Neural progenitor cell (in vitro differentiated cells): ENCODE results near the gene AHNAK2. TPM values are rescaled to one million over a fixed set of nuclear protein-coding genes. Genes with fewer than 3 reads are reported as not detected.
A peak's percentile ranks its signal among the peaks of the same experiment; 100 is the strongest.

Experiments
- DNase-seq: peaks from one replicate; pipeline ENCODE4 v3.0.0-alpha.2; 2016; ENCODE audit warnings: low spot score
- H2AFZ ChIP-seq: fragments of 200-600 bp; sonication (generic); replicated peaks from 2 replicates; pipeline ENCODE4 v1.6.1; 2016; ENCODE audit warnings: antibody characterized with exemption
- H3F3A ChIP-seq: fragments of 200-600 bp; sonication (generic); 2 replicates; pipeline ENCODE4 v1.6.1; 2016; ENCODE audit warnings: antibody characterized with exemption, low read depth
- H3K27ac ChIP-seq: fragments of 200-600 bp; sonication (generic); 2 replicates; pipeline ENCODE4 v1.5.1; 2016; ENCODE audit warnings: mild to moderate bottlenecking
- H3K27me3 ChIP-seq: fragments of 200-600 bp; sonication (generic); 2 replicates; pipeline ENCODE4 v1.6.1; 2016; ENCODE audit warnings: mild to moderate bottlenecking, moderate library complexity
- H3K36me3 ChIP-seq: fragments of 200-600 bp; sonication (generic); 2 replicates; pipeline ENCODE4 v1.5.1; 2016
- H3K4me1 ChIP-seq: fragments of 200-600 bp; sonication (generic); 2 replicates; pipeline ENCODE4 v1.6.1; 2016; ENCODE audit warnings: mixed run types
- H3K4me2 ChIP-seq: fragments of 200-600 bp; sonication (generic); 2 replicates; pipeline ENCODE4 v1.6.1; 2016
- H3K4me3 ChIP-seq: fragments of 200-600 bp; sonication (generic); 2 replicates; pipeline ENCODE4 v1.5.1; 2016
- H3K79me2 ChIP-seq: fragments of 200-600 bp; sonication (generic); 2 replicates; pipeline ENCODE4 v1.6.1; 2016; ENCODE audit warnings: low read depth
- H3K9ac ChIP-seq: fragments of 200-600 bp; sonication (generic); 2 replicates; pipeline ENCODE4 v1.6.1; 2016
- H3K9me3 ChIP-seq: fragments of 200-600 bp; sonication (generic); 2 replicates; pipeline ENCODE4 v1.5.1; 2016; ENCODE audit warnings: low read depth
- H4K20me1 ChIP-seq: fragments of 200-600 bp; sonication (generic); 2 replicates; pipeline ENCODE4 v1.6.1; 2016; ENCODE audit warnings: low read depth
- H3K27ac Mint-ChIP-seq: 3 replicates; pipeline ENCODE4 v1.8.0; 2021; ENCODE audit warnings: mixed read lengths
- H3K27me3 Mint-ChIP-seq: 2 replicates; pipeline ENCODE4 v1.8.0; 2022; ENCODE audit warnings: low read depth, mild to moderate bottlenecking, inconsistent platforms, moderate library complexity, mixed read lengths; ENCODE audit not compliant: insufficient read depth
- H3K36me3 Mint-ChIP-seq: 3 replicates; pipeline ENCODE4 v1.8.0; 2021; ENCODE audit warnings: mixed read lengths
- H3K4me1 Mint-ChIP-seq: 3 replicates; pipeline ENCODE4 v1.8.0; 2021; ENCODE audit warnings: mixed read lengths
- H3K4me3 Mint-ChIP-seq: 3 replicates; pipeline ENCODE4 v1.8.0; 2021; ENCODE audit warnings: mild to moderate bottlenecking, moderate library complexity, mixed read lengths
- H3K9me3 Mint-ChIP-seq: 3 replicates; pipeline ENCODE4 v1.8.0; 2020; ENCODE audit warnings: mixed read lengths
- CTCF ChIP-seq: fragments of 200-600 bp; sonication (generic); IDR thresholded peaks from 2 replicates; pipeline ENCODE4 v1.5.1; 2017; ENCODE audit warnings: antibody characterized with exemption, mild to moderate bottlenecking
- EZH2 ChIP-seq: fragments of 200-600 bp; sonication (generic); IDR thresholded peaks from 2 replicates; pipeline ENCODE4 v1.6.1; 2017; ENCODE audit warnings: antibody characterized with exemption, mild to moderate bottlenecking, moderate library complexity
- EZH2phosphoT487 ChIP-seq: fragments of 200-600 bp; sonication (generic); IDR thresholded peaks from 2 replicates; pipeline ENCODE4 v1.6.1; 2017; ENCODE audit warnings: antibody characterized with exemption
- total RNA-seq: library from RNA; depleted of rRNA; stranded (reverse); fragments of >200 nt; gene quantifications from 2 replicates; pipeline ENCODE4 v1.2.3, GENCODE V29; 2015; ENCODE audit warnings: low replicate concordance

Gene AHNAK2
- total RNA-seq, 1 donor from 2014 or later: 0.77 TPM

GRCh38 chr14:104979758-104980610 lies 1.8 kb upstream of the AHNAK2 start:
- H3K4me3 Mint-ChIP-seq: peak overlapping the region; percentile 27
- H3K9me3 Mint-ChIP-seq: no peaks in the 10 kb centered on the region
- H3K4me1 Mint-ChIP-seq: peaks cover 22% of the 10 kb centered on the region
- peaks cover 28% of the 10 kb centered on the region for H4K20me1 ChIP-seq
- H3K4me3 ChIP-seq: no peak overlapping the region
- peak overlapping the region; percentile 11 for H3K27ac Mint-ChIP-seq
- H2AFZ ChIP-seq: no peak overlapping the region
- no peak overlapping the region for H3K27ac ChIP-seq
- H3K79me2 ChIP-seq: no peaks in the 10 kb centered on the region
- no peaks in the 10 kb centered on the region for H3K36me3 ChIP-seq
- no peaks in the 10 kb centered on the region for H3K9me3 ChIP-seq
- H3K9ac ChIP-seq: no peak overlapping the region
- H3F3A ChIP-seq: no peaks in the 10 kb centered on the region
- H3K4me1 ChIP-seq: peaks cover 5% of the 10 kb centered on the region
- H3K4me2 ChIP-seq: no peak overlapping the region
- peaks cover 51% of the 10 kb centered on the region for H3K27me3 ChIP-seq
- no peaks in the 10 kb centered on the region for H3K36me3 Mint-ChIP-seq
- peaks cover 28% of the 10 kb centered on the region for H3K27me3 Mint-ChIP-seq
- no peak for DNase-seq
- TF ChIP-seq CTCF (no peak), EZH2phosphoT487 (no peak), EZH2 (no peak)

- TF ChIP-seq EZH2phosphoT487: no peak
- no peak for TF ChIP-seq CTCF
- no peak for TF ChIP-seq EZH2
- Mint-ChIP-seq H3K4me3 (peak overlapping the region; percentile 65), H3K9me3 (no peaks in the 10 kb centered on the region), H3K4me1 (peaks cover 27% of the 10 kb centered on the region), H3K27me3 (peaks cover 26% of the 10 kb centered on the region), H3K36me3 (no peaks in the 10 kb centered on the region), H3K27ac (no peak overlapping the region)
- H3K27ac ChIP-seq: no peak overlapping the region
- DNase-seq: peak; percentile 40
- H3K4me3 ChIP-seq: peak overlapping the region; percentile 42
- peak overlapping the region; percentile 76 for H3K4me2 ChIP-seq
- no peaks in the 10 kb centered on the region for H3F3A ChIP-seq
- no peaks in the 10 kb centered on the region for H3K9me3 ChIP-seq
- peaks cover 55% of the 10 kb centered on the region for H3K27me3 ChIP-seq
- peaks cover 28% of the 10 kb centered on the region for H4K20me1 ChIP-seq
- no peaks in the 10 kb centered on the region for H3K79me2 ChIP-seq
- H3K9ac ChIP-seq: no peak overlapping the region
- no peak overlapping the region for H2AFZ ChIP-seq
- no peaks in the 10 kb centered on the region for H3K36me3 ChIP-seq
- peaks cover 8% of the 10 kb centered on the region for H3K4me1 ChIP-seq
These were observed 845 bp upstream of the AHNAK2 start for GRCh38 chr14:104978746-104979691.

- Histone ChIP-seq H3K4me3 (peak overlapping the region; percentile 59), H3K27me3 (peaks cover 55% of the 10 kb centered on the region), H3K27ac (no peak overlapping the region), H3K9me3 (no peaks in the 10 kb centered on the region), H3K36me3 (no peaks in the 10 kb centered on the region), H3F3A (no peaks in the 10 kb centered on the region), H3K79me2 (no peaks in the 10 kb centered on the region), H3K4me2 (peak overlapping the region; percentile 97), H3K9ac (no peak overlapping the region), H2AFZ (no peak overlapping the region), H3K4me1 (peaks cover 20% of the 10 kb centered on the region), H4K20me1 (peaks cover 28% of the 10 kb centered on the region)
- peaks cover 26% of the 10 kb centered on the region for H3K27me3 Mint-ChIP-seq
- H3K36me3 Mint-ChIP-seq: no peaks in the 10 kb centered on the region
- no peak for DNase-seq
- peaks cover 27% of the 10 kb centered on the region for H3K4me1 Mint-ChIP-seq
- peak overlapping the region; percentile 89 for H3K4me3 Mint-ChIP-seq
- H3K9me3 Mint-ChIP-seq: no peaks in the 10 kb centered on the region
- TF ChIP-seq EZH2 (no peak), EZH2phosphoT487 (no peak), CTCF (no peak)
- no peak overlapping the region for H3K27ac Mint-ChIP-seq
These were observed 1.0 kb downstream of the AHNAK2 start for GRCh38 chr14:104977008-104977680.
